ENCODE measurements around the gene LY86.

Gene LY86

DNA sequence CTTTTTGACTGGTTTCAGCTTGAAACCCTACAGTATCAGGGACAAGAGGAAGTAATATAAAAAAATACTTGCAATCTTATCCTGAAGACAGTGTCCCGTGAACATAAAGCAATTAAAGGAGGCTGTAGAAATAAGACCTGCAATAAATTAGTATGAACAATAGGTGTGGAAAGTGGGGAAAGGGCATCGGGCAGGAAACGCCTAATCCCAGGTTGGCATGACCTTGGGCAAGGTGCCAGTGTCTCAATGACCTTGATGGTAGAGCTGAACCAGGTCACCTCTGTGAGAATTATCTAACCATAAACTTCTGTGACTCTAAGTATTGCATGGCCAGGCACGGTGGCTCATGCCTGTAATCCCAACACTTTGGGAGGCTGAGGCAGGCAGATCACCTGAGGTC lies 115.2 kb downstream of the LY86 start:
- TF ChIP-seq POLR2AphosphoS5 (IDR thresholded peaks at IDR 0.05; ENCODE audit: low read depth, low read length), result no peak
- TF ChIP-seq TAF1 (IDR thresholded peaks at IDR 0.05; ENCODE audit: borderline replicate concordance, insufficient read depth, low read length), result no peak
- TF ChIP-seq FOXP2 (optimal IDR thresholded peaks at IDR 0.05; ENCODE audit: borderline replicate concordance, extremely low read depth, extremely low read length, insufficient read depth), result no peak
- TF ChIP-seq, protein P1, sequence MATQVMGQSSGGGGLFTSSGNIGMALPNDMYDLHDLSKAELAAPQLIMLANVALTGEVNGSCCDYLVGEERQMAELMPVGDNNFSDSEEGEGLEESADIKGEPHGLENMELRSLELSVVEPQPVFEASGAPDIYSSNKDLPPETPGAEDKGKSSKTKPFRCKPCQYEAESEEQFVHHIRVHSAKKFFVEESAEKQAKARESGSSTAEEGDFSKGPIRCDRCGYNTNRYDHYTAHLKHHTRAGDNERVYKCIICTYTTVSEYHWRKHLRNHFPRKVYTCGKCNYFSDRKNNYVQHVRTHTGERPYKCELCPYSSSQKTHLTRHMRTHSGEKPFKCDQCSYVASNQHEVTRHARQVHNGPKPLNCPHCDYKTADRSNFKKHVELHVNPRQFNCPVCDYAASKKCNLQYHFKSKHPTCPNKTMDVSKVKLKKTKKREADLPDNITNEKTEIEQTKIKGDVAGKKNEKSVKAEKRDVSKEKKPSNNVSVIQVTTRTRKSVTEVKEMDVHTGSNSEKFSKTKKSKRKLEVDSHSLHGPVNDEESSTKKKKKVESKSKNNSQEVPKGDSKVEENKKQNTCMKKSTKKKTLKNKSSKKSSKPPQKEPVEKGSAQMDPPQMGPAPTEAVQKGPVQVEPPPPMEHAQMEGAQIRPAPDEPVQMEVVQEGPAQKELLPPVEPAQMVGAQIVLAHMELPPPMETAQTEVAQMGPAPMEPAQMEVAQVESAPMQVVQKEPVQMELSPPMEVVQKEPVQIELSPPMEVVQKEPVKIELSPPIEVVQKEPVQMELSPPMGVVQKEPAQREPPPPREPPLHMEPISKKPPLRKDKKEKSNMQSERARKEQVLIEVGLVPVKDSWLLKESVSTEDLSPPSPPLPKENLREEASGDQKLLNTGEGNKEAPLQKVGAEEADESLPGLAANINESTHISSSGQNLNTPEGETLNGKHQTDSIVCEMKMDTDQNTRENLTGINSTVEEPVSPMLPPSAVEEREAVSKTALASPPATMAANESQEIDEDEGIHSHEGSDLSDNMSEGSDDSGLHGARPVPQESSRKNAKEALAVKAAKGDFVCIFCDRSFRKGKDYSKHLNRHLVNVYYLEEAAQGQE (IDR thresholded peaks at IDR 0.05; ENCODE audit: insufficient read depth in 1 of 2, low read depth in 2 of 2, low read length in 2 of 2), result no peak
- TF ChIP-seq SIN3A (IDR thresholded peaks at IDR 0.05; ENCODE audit: borderline replicate concordance, insufficient read depth, low read length), result no peak

Data from PFSK-1 (cell line).